GM18873 (cell line): ENCODE measurements around the gene C14orf132.

Experiments
- ATAC-seq: cut with Tn5 transposase; IDR thresholded peaks from one replicate; pipeline ENCODE4 v1.9.1; 2021; ENCODE audit warnings: mild to moderate bottlenecking, moderate library complexity, moderate number of reproducible peaks; ENCODE audit not compliant: unreplicated experiment, low FRiP score

Gene C14orf132

GRCh38 chr14:96114002-96114401, 74.8 kb downstream of the C14orf132 start:
- ATAC-seq = no peak

GRCh38 chr14:96117101-96117897, 78.1 kb downstream of the C14orf132 start:
- no peak for ATAC-seq

GRCh38 chr14:96117960-96118359, 78.8 kb downstream of the C14orf132 start:
- ATAC-seq = no peak

- no peak for ATAC-seq
Observed at GRCh38 chr14:96118391-96118790, 79.2 kb downstream of the C14orf132 start.

DNA sequence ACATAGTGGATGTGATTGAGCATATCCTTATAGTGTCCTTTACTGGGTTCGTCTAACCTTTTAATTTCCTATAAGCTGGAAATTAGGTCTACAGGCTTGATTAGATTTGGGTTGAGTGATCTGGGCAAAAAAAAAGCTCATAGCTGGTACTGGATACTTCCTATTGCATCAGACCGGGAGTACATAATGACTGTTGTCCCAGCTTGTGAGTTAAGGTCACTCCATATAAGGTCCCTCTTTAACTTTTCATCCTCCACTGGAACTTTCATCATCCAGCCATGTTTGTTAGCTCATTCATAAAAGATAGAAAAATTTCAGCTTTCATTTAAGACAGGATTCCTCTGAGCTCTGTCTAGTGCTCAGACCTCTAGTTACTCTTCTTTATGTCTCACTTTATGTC, 80.8 kb downstream of the C14orf132 start:
- ATAC-seq = no peak

DNA sequence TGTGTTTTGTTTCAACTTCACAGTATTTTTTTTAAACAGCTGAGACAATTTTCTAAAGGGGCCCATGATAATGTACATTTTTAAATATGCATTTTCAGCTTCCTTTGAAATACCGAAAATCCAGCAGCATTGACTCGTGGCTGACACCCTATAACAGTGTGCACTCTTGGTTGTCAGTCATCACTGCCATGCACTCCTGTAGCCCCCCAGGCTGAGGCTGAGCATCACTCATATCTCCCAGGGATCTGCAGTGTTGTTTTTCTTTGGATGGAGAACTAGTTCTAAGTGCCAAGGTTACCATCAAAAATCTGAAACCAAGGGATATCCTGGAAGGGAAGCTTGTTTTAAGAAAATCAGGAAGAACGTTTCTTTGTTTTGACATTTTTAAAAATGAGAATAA, 81.2 kb downstream of the C14orf132 start:
- no peak for ATAC-seq

DNA sequence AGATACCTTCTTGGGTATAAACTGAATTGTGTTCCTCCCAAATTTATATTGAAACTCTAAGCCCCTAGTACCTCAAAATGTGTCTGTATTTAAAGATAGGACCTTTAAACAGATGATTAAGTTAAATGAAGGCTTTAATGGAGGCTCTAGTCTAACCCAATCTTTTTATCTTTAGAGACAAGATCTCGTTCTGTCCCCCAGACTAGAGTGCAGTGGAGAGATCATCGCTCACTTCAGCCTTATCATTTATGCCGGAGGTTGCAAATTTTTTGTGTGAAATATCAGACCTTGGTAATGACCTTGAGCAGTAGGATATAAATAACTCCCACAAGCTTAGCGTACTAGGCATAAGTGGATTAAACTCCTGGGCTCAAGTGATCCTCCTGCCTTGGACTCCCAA, 81.8 kb downstream of the C14orf132 start:
- ATAC-seq = no peak

DNA sequence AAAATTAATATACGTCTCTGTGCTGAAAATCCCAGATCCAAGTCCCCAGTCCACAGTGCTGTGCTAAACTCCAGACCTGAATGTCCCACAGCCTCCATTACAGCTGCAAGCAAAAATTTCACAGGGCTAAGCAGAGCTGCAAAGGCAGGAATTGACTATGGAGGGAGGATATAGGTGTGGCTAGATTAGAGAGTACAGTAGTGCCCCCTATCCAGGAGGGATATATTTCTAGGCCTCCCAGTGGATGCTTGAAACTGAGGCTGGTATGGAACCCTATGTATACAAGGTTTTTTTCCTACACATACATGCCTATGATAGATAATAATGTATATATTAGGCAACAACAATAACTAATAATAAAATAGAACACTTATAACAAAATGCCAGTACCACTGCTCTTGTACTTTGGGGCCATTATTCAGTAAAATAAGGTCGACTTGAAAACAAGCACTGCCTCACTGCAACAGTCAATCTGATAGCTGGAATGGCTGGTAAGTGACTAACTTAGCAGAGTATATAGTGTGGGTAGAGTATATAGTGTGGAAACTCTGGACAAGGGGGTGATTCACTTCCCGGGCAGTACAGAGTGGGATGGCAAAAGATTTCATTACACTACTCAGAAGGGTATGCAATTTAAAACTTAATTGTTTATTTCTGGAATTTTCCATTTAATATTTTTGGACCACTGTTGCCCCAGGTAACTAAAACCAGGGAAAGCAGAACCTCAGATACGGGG, 82.7 kb downstream of the C14orf132 start:
- ATAC-seq = no peak

- no peak for ATAC-seq
Observed at GRCh38 chr14:96122496-96122895, 83.3 kb downstream of the C14orf132 start.

- ATAC-seq = no peak
Observed at GRCh38 chr14:96125536-96125935, 86.4 kb downstream of the C14orf132 start.

DNA sequence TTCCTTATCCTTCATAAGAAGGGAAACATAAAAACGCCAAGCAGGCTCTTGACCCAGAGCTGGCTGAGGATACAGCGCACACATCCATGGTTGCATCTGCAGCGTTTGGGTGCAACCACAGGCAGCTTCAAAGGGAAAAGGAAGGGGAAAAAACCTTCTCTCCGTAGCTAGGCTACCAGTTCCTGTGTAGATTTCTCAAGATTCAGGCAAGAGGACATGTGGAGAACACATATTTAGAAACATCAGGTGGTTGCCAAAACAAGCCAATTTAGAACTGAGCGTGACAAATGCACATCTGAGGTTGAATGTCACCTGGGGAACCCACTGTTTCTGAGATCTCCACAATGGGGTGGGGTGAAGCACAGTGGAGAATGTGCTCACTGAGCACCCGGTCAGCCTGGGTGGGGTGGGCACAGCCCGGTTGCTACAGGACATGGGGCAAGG, 87.2 kb downstream of the C14orf132 start:
- no peak for ATAC-seq

- ATAC-seq = no peak
Observed at GRCh38 chr14:96126783-96127271, 87.7 kb downstream of the C14orf132 start.

- ATAC-seq = no peak
Observed at GRCh38 chr14:96129128-96129736, 90.1 kb downstream of the C14orf132 start.

DNA sequence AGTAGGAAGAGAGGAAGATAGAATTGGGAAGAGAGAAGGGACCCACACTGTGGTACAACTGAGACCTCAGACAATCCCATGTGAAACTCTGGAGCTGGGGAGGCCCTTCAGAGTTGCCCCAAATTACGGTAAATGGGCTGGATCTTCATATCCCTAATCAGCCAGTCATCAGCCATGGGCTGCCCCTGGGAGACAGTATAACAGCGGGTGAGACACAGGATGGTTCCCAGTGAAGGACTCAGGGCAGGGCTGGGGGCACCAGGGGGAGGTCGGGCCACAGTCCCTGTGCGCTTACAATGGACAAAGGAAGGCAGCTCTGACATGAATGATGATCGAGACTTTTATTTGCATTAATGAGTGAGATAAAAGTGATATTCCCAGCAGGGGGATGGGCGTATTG, 91.2 kb downstream of the C14orf132 start:
- ATAC-seq = no peak

GRCh38 chr14:96130854-96131253, 91.7 kb downstream of the C14orf132 start:
- no peak for ATAC-seq

- no peak for ATAC-seq
Observed at GRCh38 chr14:96131836-96132235, 92.7 kb downstream of the C14orf132 start.

DNA sequence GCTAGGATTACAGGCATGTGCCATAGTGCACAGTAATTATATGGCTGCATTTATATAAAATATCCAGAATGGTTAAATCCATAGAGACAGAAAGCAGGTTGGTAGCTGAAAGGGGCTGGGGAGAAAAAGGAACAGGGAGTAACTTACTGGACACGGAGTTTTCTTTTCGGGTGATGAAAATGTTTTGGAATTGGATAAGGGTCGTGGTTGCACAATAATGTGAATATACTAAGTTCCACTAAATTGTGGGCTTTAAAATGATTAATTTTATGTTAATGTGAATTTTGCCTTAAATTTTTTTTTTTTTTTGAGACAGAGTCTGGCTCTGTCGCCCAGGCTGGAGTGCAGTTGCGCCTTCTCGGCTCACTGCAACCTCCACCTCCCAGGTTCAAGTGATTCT, 95.3 kb downstream of the C14orf132 start:
- no peak for ATAC-seq

- ATAC-seq = no peak
Observed at GRCh38 chr14:96135285-96135684, 96.1 kb downstream of the C14orf132 start.

DNA sequence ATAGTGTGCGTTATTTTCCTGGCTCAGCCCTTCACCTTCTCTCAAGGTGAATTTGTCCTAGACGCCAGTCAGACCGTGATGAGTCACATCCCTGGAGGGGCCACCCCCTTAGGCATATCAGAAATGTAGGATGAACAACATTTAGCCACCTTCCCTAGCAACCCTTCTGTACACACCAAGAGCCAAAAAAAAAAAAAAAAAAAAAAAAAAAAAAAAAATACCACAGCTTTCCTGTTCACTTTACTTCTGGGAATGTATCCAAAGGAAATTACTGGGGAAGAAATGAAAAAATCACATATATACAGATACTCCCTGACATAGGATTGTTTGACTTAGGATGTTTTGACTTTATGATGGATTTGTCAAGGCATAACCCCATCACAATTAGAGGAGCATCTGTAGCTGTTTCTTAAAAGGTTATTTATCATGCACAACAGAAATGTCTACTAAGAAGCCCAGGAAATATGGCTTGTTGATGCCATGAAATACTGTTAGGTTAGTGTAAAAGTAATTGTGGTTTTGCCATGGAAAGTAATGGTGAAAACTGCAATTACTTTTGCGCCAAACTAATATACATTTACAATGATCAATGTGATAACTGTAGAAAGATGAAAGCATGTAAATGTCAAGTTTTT, 97.3 kb downstream of the C14orf132 start:
- no peak for ATAC-seq

DNA sequence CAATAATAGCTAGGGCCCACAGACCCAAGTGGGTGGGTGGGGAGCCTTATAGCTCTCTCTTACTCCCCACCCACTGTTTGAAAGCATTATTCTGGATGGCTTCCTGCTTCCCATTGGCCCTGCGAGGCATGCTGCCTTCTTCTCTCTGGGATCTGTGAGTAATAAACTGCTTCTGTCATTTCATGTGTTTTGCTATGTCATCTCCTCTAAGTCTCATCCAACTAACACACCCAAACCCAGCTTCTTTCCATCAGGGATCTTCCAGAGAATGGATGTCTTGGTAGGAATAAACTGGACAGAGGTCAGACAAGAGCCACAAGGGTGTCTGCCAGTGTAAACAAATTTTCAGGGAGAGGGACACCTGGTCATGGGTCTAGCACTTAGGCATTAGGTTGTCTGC, 99.1 kb downstream of the C14orf132 start:
- no peak for ATAC-seq

DNA sequence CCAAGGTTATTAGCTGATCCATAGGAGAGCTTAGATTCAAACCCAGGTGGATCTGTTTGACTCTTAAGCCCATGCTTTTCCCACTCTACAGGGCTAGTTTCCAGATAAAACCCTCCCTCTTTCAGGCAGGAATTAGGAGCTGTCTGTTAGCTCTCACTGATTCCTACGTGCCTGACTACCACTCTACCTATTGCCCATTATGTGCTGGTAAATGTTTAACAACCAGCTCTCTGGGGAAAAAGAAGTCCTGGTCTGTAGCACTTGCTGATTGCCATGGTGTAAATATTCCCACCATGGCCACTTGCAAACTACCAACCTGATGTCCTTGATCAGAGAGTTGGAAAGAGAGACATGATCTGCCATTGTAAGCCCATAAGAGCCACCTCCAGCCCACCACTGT, 100.0 kb downstream of the C14orf132 start:
- ATAC-seq = no peak
